Measurements from ENCODE around the gene SPDYE3.
"Not testable (repeated sequence)": the region's sequence is repeated elsewhere in the genome, so short reads cannot be mapped to it uniquely, and the experiment has no call there.

DNA sequence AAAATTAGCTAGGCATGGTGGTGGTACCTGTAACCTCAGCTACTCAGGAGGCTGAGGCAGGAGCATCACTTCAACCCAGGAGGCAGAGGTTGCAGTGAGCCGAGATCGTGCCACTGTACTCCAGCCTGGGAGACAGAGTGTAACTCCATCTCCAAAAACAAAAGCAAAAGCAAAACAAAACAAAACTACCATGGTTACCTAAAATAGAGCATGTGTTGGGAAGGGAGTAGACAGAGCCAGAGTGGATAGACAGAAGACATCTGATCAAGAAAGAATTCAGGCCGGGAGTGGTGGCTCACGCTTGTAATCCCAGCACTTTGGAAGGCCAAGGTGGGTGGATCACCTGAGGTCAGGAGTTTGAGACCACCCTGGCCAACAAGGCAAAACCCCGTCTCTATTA is 41.7 kb upstream of the SPDYE3 start:
- TF ChIP-seq CTCF, POLR2A (IDR thresholded peaks at IDR 0.05): not testable (repeated sequence)
